Endothelial cell of umbilical vein (primary cell): ENCODE results near the gene TEDC1. TPM values are rescaled to one million over a fixed set of nuclear protein-coding genes. Genes with fewer than 3 reads are reported as not detected.

Source experiments
- BruUV-seq: library from RNA; stranded (reverse); fragments of 400-500 nt; replicated peaks from 2 replicates; lab custom pipeline; 2021; lab: Mats Ljungman, UMichigan
- CTCF ChIA-PET: fragments of 300-600, 350-600 bp; sonication (Branson Sonifier 250); formaldehyde crosslinking; loops from one replicate; lab custom pipeline; 2021; ENCODE audit warnings: antibody characterized with exemption, inconsistent platforms; lab: Charles Lee
- POLR2A ChIA-PET: fragments of 300-600, 350-600 bp; sonication (Branson Sonifier 250); formaldehyde crosslinking; loops from one replicate; lab custom pipeline; 2021; ENCODE audit warnings: antibody characterized with exemption, inconsistent platforms; lab: Charles Lee
- DNase-seq: peaks from one replicate; pipeline ENCODE4 v3.0.0-alpha.2; 2011; ENCODE audit warnings: low read depth, low spot score
- FAIRE-seq: peaks from 2 replicates; lab custom pipeline; 2011; peaks lifted over from hg19 to GRCh38; lab: Jason Lieb, UNC
- H2AFZ ChIP-seq: 2 replicates; pipeline ENCODE4 v1.6.0; 2012; ENCODE audit warnings: low read depth, low read length, control low read depth, inconsistent platforms
- H3K27ac ChIP-seq: 2 replicates; pipeline ENCODE4 v1.5.1; 2011; ENCODE audit warnings: low read depth, mild to moderate bottlenecking, control low read depth, low read length, moderate library complexity; ENCODE audit not compliant: insufficient read depth
- H3K27me3 ChIP-seq, 2 experiments: 2 replicates each; pipeline versions ENCODE4 v1.6.0 to v1.6.1; 2011; ENCODE audit warnings: low read length in 2 of 2, mixed read lengths in 1 of 2; ENCODE audit not compliant: control insufficient read depth in 2 of 2, insufficient read depth in 2 of 2
- H3K36me3 ChIP-seq, 2 experiments: 2 replicates in 1 of 2; 3 replicates in 1 of 2; pipeline ENCODE4 v1.5.1; 2011; ENCODE audit warnings: low read length in 2 of 2, mild to moderate bottlenecking in 1 of 2, moderate library complexity in 1 of 2; ENCODE audit not compliant: control insufficient read depth in 2 of 2, insufficient read depth in 2 of 2; ENCODE audit errors: extremely low read depth in 1 of 2
- H3K4me1 ChIP-seq: 3 replicates; pipeline ENCODE4 v1.5.1; 2011; ENCODE audit warnings: mild to moderate bottlenecking, low read length; ENCODE audit not compliant: control insufficient read depth, insufficient read depth; ENCODE audit errors: extremely low read depth
- H3K4me2 ChIP-seq: 2 replicates; pipeline ENCODE4 v1.6.1; 2011; ENCODE audit warnings: low read length, control low read depth, mixed read lengths; ENCODE audit not compliant: insufficient read depth
- H3K4me3 ChIP-seq, 3 experiments: fragments of 200-600 bp in 1 of 3; sonication (generic), shearing (Covaris generic) in 1 of 3; replicated peaks in 1 of 3; 2 replicates each; pipeline ENCODE4 v1.5.1; 2011 to 2016; ENCODE audit warnings: control low read depth in 3 of 3, low read length in 3 of 3, mild to moderate bottlenecking in 2 of 3, inconsistent platforms in 1 of 3, low read depth in 1 of 3, moderate library complexity in 1 of 3; ENCODE audit not compliant: insufficient read depth in 1 of 3
- H3K79me2 ChIP-seq: 2 replicates; pipeline ENCODE4 v1.6.0; 2012; ENCODE audit warnings: low read length, inconsistent platforms; ENCODE audit not compliant: control insufficient read depth, insufficient read depth
- H3K9ac ChIP-seq: replicated peaks from 2 replicates; pipeline ENCODE3; 2011; ENCODE audit warnings: low read length, control low read depth; ENCODE audit not compliant: insufficient read depth; ENCODE audit errors: extremely low read depth
- H3K9me1 ChIP-seq: replicated peaks from 3 replicates; pipeline ENCODE4 v1.6.0; 2011; ENCODE audit warnings: mild to moderate bottlenecking, low read length; ENCODE audit not compliant: control insufficient read depth, insufficient read depth; ENCODE audit errors: extremely low read depth
- H3K9me3 ChIP-seq: replicated peaks from 2 replicates; pipeline ENCODE4 v1.5.1; 2012; ENCODE audit warnings: low read length, inconsistent platforms; ENCODE audit not compliant: control insufficient read depth, insufficient read depth
- H4K20me1 ChIP-seq: replicated peaks from 2 replicates; pipeline ENCODE3; 2011; ENCODE audit warnings: mild to moderate bottlenecking, low read length; ENCODE audit not compliant: control insufficient read depth, insufficient read depth; ENCODE audit errors: extremely low read depth
- CTCF ChIP-seq, 2 donors: IDR thresholded peaks; 1 replicate in 1 of 2; 2 replicates in 1 of 2; pipeline ENCODE4 v1.5.1; 2011; ENCODE audit warnings: low read length in 2 of 2, mild to moderate bottlenecking in 2 of 2, moderate library complexity in 2 of 2, control low read depth in 1 of 2, inconsistent platforms in 1 of 2, low read depth in 1 of 2; ENCODE audit not compliant: insufficient read depth in 1 of 2; ENCODE audit errors: extremely low read depth in 1 of 2
- EZH2 ChIP-seq: IDR thresholded peaks from 2 replicates; pipeline ENCODE4 v1.6.1; 2012; ENCODE audit warnings: borderline replicate concordance, low read depth, mild to moderate bottlenecking, moderate library complexity, low read length, inconsistent platforms; ENCODE audit not compliant: severe bottlenecking
- FOS ChIP-seq: IDR thresholded peaks from 2 replicates; pipeline ENCODE4 v1.6.1; 2011; ENCODE audit warnings: mild to moderate bottlenecking, low read length, moderate library complexity, borderline replicate concordance; ENCODE audit not compliant: insufficient read depth
- GATA2 ChIP-seq: IDR thresholded peaks from 2 replicates; pipeline ENCODE4 v1.7.0; 2011; ENCODE audit warnings: low read depth, mild to moderate bottlenecking, moderate library complexity, mixed read lengths, low read length; ENCODE audit not compliant: insufficient read length, insufficient read depth
- JUN ChIP-seq: IDR thresholded peaks from 2 replicates; pipeline ENCODE4 v1.6.1; 2011; ENCODE audit warnings: borderline replicate concordance, low read depth; ENCODE audit not compliant: insufficient read length, insufficient read depth
- MAX ChIP-seq: IDR thresholded peaks from 2 replicates; pipeline ENCODE4 v1.6.1; 2011; ENCODE audit not compliant: insufficient read depth, insufficient read length
- MYC ChIP-seq: IDR thresholded peaks from one replicate; pipeline ENCODE4 v1.6.1; 2011; ENCODE audit warnings: mild to moderate bottlenecking, low read depth, low read length
- POLR2A ChIP-seq: IDR thresholded peaks from 2 replicates; pipeline ENCODE4 v1.6.1; 2012; ENCODE audit warnings: low read depth, mild to moderate bottlenecking, control low read depth, low read length
- POLR2AphosphoS5 ChIP-seq: IDR thresholded peaks from 2 replicates; pipeline ENCODE4 v1.6.1; 2012; ENCODE audit warnings: low read depth, mild to moderate bottlenecking, control low read depth, low read length, moderate library complexity; ENCODE audit not compliant: insufficient read depth
- dilution Hi-C: fragments of 300-500 bp; cut with MboI; formaldehyde crosslinking; loops from one replicate; pipeline ENCODE4 v1.15.0; 2019; ENCODE audit warnings: low sequenced_read_pairs; ENCODE audit not compliant: extremely low pct_ligation_motif_present
- intact Hi-C: fragments of 100-400 bp; cut with micrococcal nuclease; formaldehyde crosslinking; loops from one replicate; pipeline ENCODE4 v1.10.0; 2022
- polyA plus RNA-seq, 4 experiments: library from polyadenylated mRNA; depleted of rRNA in 3 of 4; stranded (reverse) in 3 of 4; unstranded in 1 of 4; fragments of >200 nt; gene quantifications; 2 replicates each; pipeline versions ENCODE4 v1.2.1 to v1.2.3, GENCODE V29; 2011 to 2012; ENCODE audit warnings: missing spikeins in 1 of 4
- total RNA-seq: library from RNA; stranded (reverse); gene quantifications from 2 replicates; pipeline ENCODE4 v1.2.3, GENCODE V29; 2021

TEDC1 gene
- total and polyA plus RNA-seq, 2 donors (not counting 3 experiments of a cell fraction or from before 2014, with no cell fraction given), result 16.5 to 25.3 TPM

- H3K27me3 ChIP-seq, result peaks cover 6 to 7% of the 10 kb centered on the region in 2 experiments
- dilution Hi-C loops, result no loop called here
- DNase-seq, result no peak
- H3K9me1 ChIP-seq, result no peaks in the 10 kb centered on the region
- H3K9me3 ChIP-seq, result no peaks in the 10 kb centered on the region
- peaks cover 17% of the 10 kb centered on the region for H3K4me1 ChIP-seq
- H3K9ac ChIP-seq, result no peak overlapping the region
- H2AFZ ChIP-seq, result no peak overlapping the region
- H3K79me2 ChIP-seq, result no peaks in the 10 kb centered on the region
- ChIA-PET CTCF (interaction anchor here (1.2 to 2.7 kb wide), 5 partner anchors 37 to 442 kb away, joined by 3 to 35 read pairs (median 13); no protein-coding TSS in a partner anchor), POLR2A (no interaction called here)
- H3K4me2 ChIP-seq, result no peak overlapping the region
- BruUV-seq, result no TSS peak
- TF ChIP-seq CTCF (IDR thresholded peaks at IDR 0.05; ENCODE audit: extremely low read depth in 1 of 2, insufficient read depth in 1 of 2, low read depth in 1 of 2, low read length in 2 of 2) (no peak), EZH2 (no peak), MAX (no peak), GATA2 (no peak), POLR2AphosphoS5 (no peak), FOS (no peak), MYC (no peak), JUN (no peak), POLR2A (no peak)
- intact Hi-C loops, result no loop called here
- FAIRE-seq, result no peak
- no peak overlapping the region for H3K4me3 ChIP-seq
- no peaks in the 10 kb centered on the region for H4K20me1 ChIP-seq
- H3K36me3 ChIP-seq, result no peaks in the 10 kb centered on the region
- H3K27ac ChIP-seq, result no peak overlapping the region
Measured at GRCh38 chr14:105529569-105530284, 38.7 kb downstream of the TEDC1 start.
